Measurements from ENCODE around the gene PIM2.
"Not testable (repeated sequence)": the region's sequence is repeated elsewhere in the genome, so short reads cannot be mapped to it uniquely, and the experiment has no call there.

PIM2 gene

GRCh38 chrX:48908600-48908999 lies 10.2 kb downstream of the PIM2 start:
- in situ Hi-C loops (cut with MboI; ENCODE audit: low sequenced_read_pairs) = no loop called here

- in situ Hi-C loops (cut with MboI; ENCODE audit: low sequenced_read_pairs) = no loop called here
Observed at GRCh38 chrX:48905090-48905790, 13.6 kb downstream of the PIM2 start.

GRCh38 chrX:48904626-48905025 lies 14.2 kb downstream of the PIM2 start:
- in situ Hi-C loops (cut with MboI; ENCODE audit: low sequenced_read_pairs) = no loop called here

GRCh38 chrX:48904180-48904579 lies 14.6 kb downstream of the PIM2 start:
- in situ Hi-C loops (cut with MboI; ENCODE audit: low sequenced_read_pairs) = no loop called here

GRCh38 chrX:48903290-48903689 lies 15.5 kb downstream of the PIM2 start:
- in situ Hi-C loops (cut with MboI; ENCODE audit: low sequenced_read_pairs) = no loop called here

GRCh38 chrX:48902776-48903175 lies 16.0 kb downstream of the PIM2 start:
- in situ Hi-C loops (cut with MboI; ENCODE audit: low sequenced_read_pairs) = no loop called here

GRCh38 chrX:48902135-48902534 lies 16.7 kb downstream of the PIM2 start:
- in situ Hi-C loops (cut with MboI; ENCODE audit: low sequenced_read_pairs) = no loop called here

GRCh38 chrX:48901069-48901468 lies 17.8 kb downstream of the PIM2 start:
- in situ Hi-C loops (cut with MboI; ENCODE audit: low sequenced_read_pairs) = no loop called here

GRCh38 chrX:48899078-48899410 lies 19.8 kb downstream of the PIM2 start:
- in situ Hi-C loops (cut with MboI; ENCODE audit: low sequenced_read_pairs) = no loop called here

GRCh38 chrX:48897625-48898306 lies 21.1 kb downstream of the PIM2 start, which contains the start of the genes PQBP1 and TIMM17B:
Gene PQBP1 (plus strand): TSS chrX:48897930. CDS start chrX:48898510, 580 bp downstream.
Gene TIMM17B (minus strand): TSS chrX:48897768. CDS start chrX:48897749, 19 bp downstream.
- in situ Hi-C loops (cut with MboI; ENCODE audit: low sequenced_read_pairs) = no loop called here

- in situ Hi-C loops (cut with MboI; ENCODE audit: low sequenced_read_pairs) = no loop called here
Observed at GRCh38 chrX:48897157-48897624, 21.6 kb downstream of the PIM2 start.

GRCh38 chrX:48896611-48897011 lies 22.2 kb downstream of the PIM2 start:
- in situ Hi-C loops (cut with MboI; ENCODE audit: low sequenced_read_pairs) = no loop called here

- in situ Hi-C loops (cut with MboI; ENCODE audit: low sequenced_read_pairs) = no loop called here
Observed at GRCh38 chrX:48894891-48895290, 23.9 kb downstream of the PIM2 start.

- in situ Hi-C loops (cut with MboI; ENCODE audit: low sequenced_read_pairs) = no loop called here
Observed at GRCh38 chrX:48893556-48894348, 25.1 kb downstream of the PIM2 start.

- in situ Hi-C loops (cut with MboI; ENCODE audit: low sequenced_read_pairs) = no loop called here
Observed at GRCh38 chrX:48892896-48893295, 25.9 kb downstream of the PIM2 start.

GRCh38 chrX:48891402-48892288 lies 27.2 kb downstream of the PIM2 start:
- in situ Hi-C loops (cut with MboI; ENCODE audit: low sequenced_read_pairs) = no loop called here

GRCh38 chrX:48890934-48891401 lies 27.9 kb downstream of the PIM2 start:
- in situ Hi-C loops (cut with MboI; ENCODE audit: low sequenced_read_pairs) = no loop called here

GRCh38 chrX:48890296-48890925 lies 28.4 kb downstream of the PIM2 start:
- in situ Hi-C loops (cut with MboI; ENCODE audit: low sequenced_read_pairs) = no loop called here

GRCh38 chrX:48886586-48886985 lies 32.2 kb downstream of the PIM2 start:
- in situ Hi-C loops (cut with MboI; ENCODE audit: low sequenced_read_pairs) = not testable (repeated sequence)

GRCh38 chrX:48883729-48884128 lies 35.1 kb downstream of the PIM2 start:
- in situ Hi-C loops (cut with MboI; ENCODE audit: low sequenced_read_pairs) = no loop called here

Measured in HL-60/S4 treated with phorbol 12-myristate 13-acetate at 8.2 ng/mL for 4 days and 3 days (cell line).